ENCODE data around the gene ADAMTSL1.

ADAMTSL1 gene

GRCh38 chr9:18472435-18472834 lies 1.5 kb upstream of the ADAMTSL1 start:
- DNase-seq = no peak

DNA sequence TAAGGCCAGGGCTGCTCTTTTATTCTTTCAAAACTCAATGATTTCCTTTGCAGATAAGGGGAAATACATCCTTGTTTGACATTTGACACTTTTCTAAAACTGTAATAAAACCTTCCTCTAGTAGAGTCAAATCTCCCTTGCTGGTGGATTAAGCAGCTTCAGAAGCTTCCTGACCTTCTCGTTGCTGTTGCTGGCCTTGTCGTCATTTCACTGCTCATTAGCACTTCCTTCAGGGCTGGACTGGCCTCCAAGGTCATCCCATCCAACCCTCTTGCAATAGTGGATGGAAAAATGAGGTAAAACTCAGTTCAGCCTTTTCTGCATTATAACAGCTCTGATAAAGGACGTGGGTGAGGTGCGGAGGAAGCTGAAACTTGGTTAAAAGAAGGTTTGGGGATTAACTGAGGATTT lies 1.1 kb upstream of the ADAMTSL1 start:
- no peak for DNase-seq

DNA sequence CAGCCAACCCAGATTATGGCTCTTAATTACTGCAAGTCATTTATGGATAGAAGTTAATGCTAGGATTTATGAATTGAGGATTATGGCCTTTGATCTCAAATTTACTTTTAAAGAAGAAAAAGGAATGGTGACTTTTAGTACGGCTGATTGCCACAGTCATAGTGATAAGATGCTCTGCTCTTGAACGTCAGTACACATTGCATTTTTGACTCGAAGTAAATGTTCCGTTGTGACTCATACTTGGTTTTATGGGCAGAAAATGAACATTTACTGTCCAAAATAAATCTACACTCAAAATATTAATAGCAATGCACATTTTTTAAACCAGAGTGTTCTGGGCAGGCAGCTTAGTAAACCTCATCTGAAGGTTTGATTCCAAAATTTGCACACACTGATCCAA lies 830 bp downstream of the ADAMTSL1 start:
- no peak for DNase-seq

GRCh38 chr9:18477121-18477660 lies 3.2 kb downstream of the ADAMTSL1 start:
- no peak for DNase-seq

GRCh38 chr9:18477719-18478118 lies 3.8 kb downstream of the ADAMTSL1 start:
- DNase-seq = no peak

DNA sequence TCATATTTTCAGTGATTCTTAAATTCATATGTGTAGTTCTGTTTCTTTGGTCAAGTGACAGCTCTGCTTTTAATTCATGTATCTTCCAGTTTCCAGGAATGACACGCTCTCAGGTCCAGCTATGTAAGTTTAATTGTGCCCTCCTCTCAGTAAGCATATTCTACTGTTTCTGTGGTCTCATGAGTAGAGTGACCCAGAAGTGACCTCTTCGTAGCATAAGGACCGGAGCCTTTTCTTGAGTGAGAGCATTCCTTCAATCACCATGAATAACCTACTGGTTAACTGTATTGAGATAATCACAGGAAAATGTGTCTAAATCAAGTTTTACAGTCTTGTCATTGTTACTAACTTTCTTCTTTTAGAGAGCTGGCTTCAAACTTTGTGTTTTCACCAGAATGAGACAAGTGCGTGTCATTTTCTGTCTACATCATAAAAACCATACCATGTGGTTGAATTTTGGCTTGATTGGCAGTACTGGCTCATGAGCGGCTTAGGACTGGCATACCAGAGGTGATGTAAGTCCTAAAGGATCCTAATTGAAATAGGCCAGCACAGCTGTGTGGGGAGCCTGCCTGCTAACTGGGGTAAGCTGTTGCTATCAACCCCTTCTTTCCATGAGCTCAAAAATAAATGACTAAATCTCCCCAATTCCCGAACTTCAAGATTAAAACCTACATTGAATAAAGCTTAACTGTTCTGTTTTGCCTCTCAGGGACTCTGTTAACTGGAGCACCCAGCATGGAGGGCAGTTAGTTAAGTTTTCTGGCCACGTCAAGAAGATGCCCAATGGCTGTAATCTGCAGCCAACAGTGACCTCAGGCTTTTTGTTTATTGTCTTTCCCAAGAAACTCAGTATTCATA lies 4.8 kb downstream of the ADAMTSL1 start:
- no peak for DNase-seq

DNA sequence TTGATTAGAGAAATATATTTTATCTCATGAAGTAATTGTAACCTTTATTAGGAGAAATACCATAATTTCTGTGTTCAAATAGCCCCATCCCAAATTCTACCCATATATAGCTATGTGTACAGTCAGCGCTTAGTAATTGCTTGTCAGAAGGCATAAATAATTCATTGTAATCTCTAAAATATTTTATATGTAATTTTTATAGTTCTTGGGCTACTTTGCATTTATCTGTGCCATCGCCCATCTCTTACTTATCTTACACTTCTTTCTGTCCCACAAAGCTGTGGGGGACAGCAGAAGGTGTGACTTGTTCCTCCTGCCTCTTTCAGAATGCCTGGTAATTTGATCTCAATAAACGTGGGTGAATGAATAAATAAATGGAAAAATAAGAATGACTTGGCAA lies 5.5 kb downstream of the ADAMTSL1 start:
- no peak for DNase-seq

GRCh38 chr9:18480662-18481093 lies 6.7 kb downstream of the ADAMTSL1 start:
- no peak for DNase-seq

DNA sequence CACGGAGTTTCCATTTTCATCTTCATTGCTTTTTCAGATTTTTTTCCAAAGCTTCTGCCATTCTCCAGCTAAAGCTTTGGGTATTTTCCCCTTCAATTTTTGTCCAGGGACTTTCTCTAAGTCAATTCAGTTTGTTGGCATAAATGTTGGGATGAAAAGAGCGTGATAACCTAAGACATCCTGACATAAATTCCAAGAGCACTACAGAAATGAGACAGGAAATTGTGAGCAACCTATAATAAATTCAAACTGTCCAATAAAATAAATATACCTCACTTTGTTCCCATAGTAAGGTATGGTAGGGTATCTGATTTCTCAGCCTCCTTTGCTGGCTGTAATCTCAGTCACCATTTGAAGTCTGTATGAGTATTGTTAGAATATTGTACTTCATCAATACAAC lies 8.4 kb downstream of the ADAMTSL1 start:
- no peak for DNase-seq

GRCh38 chr9:18485714-18486113 lies 11.8 kb downstream of the ADAMTSL1 start:
- DNase-seq = no peak

DNA sequence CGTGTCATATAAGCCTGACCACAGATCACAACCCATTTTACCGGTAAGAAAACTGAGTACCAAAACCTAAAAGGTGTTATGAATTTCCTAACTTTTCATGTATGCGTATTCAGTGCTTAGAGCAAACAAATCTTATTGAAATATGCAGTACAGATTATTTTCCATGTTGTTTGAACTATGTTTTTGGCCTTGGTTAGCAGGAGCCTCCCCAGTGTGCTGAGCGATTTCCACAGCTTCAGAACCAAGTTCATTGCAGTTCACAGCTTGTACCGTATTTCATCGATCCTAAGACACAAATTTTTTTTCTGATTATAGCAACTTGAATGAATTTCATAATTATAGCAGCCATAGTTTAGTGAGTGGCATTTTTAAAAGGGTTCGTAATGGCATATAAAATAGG lies 13.7 kb downstream of the ADAMTSL1 start:
- DNase-seq = no peak

- DNase-seq = no peak
Observed at GRCh38 chr9:18488886-18489285, 14.9 kb downstream of the ADAMTSL1 start.

GRCh38 chr9:18489861-18490260 lies 15.9 kb downstream of the ADAMTSL1 start:
- no peak for DNase-seq

GRCh38 chr9:18490641-18491370 lies 16.9 kb downstream of the ADAMTSL1 start:
- no peak for DNase-seq

DNA sequence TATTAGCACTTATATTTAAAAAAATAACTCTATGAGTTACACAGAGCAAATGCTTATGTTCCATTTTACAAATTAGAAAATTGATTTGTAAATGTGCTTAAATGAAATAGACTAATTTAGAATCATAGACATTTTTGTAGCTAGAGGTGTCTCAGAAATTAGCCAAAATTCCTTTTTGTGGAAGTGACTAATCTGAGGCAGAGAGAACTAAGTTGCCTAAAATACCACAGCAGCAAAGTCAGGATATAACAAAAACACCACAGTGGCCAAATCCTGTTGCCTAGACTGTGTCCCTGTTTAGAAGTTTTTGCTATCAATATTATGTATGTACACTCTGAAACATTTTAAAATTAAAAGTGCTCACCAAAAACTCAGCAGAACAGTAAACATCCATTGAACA lies 18.7 kb downstream of the ADAMTSL1 start:
- DNase-seq = no peak

GRCh38 chr9:18493451-18493993 lies 19.6 kb downstream of the ADAMTSL1 start:
- no peak for DNase-seq

GRCh38 chr9:18495065-18495464 lies 21.1 kb downstream of the ADAMTSL1 start:
- DNase-seq = no peak

GRCh38 chr9:18496256-18497000 lies 22.5 kb downstream of the ADAMTSL1 start:
- DNase-seq = no peak

GRCh38 chr9:18499062-18499461 lies 25.1 kb downstream of the ADAMTSL1 start:
- no peak for DNase-seq

DNA sequence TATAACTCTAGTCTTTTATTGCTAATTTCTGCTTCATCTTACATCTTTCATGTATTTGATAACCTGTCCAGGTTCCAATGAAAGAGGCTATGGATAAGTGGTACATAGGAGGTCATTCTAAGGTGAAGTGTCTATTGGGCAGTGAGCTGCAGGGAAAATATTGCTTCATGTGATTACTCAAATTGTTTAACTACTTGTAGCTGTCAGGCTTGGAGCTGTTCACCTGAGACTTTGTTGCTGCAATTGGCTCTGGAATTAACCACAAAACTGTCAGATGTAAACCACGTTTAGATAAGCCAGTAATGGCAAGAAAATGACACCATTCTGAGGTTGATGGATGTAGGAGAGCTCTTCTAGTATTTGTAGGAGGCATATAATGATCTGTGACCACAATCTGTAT lies 26.0 kb downstream of the ADAMTSL1 start:
- no peak for DNase-seq

- no peak for DNase-seq
Observed at GRCh38 chr9:18500451-18500850, 26.5 kb downstream of the ADAMTSL1 start.

DNA sequence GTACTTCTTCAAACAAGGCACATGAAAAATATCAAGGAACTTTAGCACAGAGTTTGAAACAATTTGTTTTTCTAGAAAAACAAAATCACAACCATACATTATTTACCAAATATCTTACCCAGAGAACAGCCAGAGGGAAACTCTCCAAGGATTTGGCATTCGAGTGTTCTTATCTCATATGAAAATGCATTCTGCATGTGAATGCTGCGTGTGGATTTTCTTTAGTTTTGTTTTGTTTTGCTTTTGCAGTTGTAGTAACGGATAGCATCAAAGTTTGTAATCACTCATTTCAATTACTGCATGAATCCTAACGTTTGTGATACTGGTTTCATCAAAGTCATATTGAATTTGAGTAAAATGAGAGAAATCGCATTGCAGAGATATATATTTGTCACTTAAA lies 28.0 kb downstream of the ADAMTSL1 start:
- no peak for DNase-seq

DNA sequence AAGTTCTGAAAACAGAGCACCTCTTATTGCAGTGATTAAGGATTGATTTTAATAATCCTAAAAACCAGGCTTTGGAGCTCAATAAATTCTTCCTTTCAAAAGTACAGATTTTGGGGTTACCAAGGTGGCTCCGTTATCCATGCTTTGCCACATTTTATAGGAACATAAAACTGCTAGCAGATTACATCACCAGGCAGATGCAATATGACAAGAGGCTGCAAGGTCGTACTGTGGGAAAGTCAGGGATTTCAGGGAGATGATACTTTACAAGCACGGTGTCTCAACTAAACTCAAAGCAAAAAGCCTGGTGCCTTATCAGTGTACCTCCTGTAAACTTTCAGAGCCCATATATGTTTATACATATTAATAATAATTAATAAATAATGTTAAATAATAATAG lies 28.6 kb downstream of the ADAMTSL1 start:
- no peak for DNase-seq

All from T-helper 9 cell (primary cell).